ENCODE measurements around the gene SLC35F2. TPM values are rescaled to one million over a fixed set of nuclear protein-coding genes. Genes with fewer than 3 reads are reported as not detected.

Gene SLC35F2
- total RNA-seq, 1 donor from 2014 or later, result 72.7 TPM

GRCh38 chr11:107750313-107750712, 108.3 kb downstream of the SLC35F2 start:
- no peak for TF ChIP-seq CTCF (IDR thresholded peaks at IDR 0.05; ENCODE audit: insufficient read depth, low read length, severe bottlenecking)
- no peaks in the 10 kb centered on the region for H3K36me3 ChIP-seq (ENCODE audit: control insufficient read depth, insufficient read depth, low read length)
- DNase-seq (ENCODE audit: low read depth) (no peak), FAIRE-seq (no peak)
- H3K4me3 ChIP-seq (ENCODE audit: low read depth, low read length), result no peak overlapping the region
- H3K27me3 ChIP-seq (ENCODE audit: control insufficient read depth, insufficient read depth, low read length), result no peaks in the 10 kb centered on the region

- H3K4me3 ChIP-seq (ENCODE audit: low read depth, low read length), result no peak overlapping the region
- no peak for FAIRE-seq
- TF ChIP-seq CTCF (IDR thresholded peaks at IDR 0.05; ENCODE audit: insufficient read depth, low read length, severe bottlenecking), result no peak
- peaks cover 4% of the 10 kb centered on the region for H3K27me3 ChIP-seq (ENCODE audit: control insufficient read depth, insufficient read depth, low read length)
- no peak for DNase-seq (ENCODE audit: low read depth)
- H3K36me3 ChIP-seq (ENCODE audit: control insufficient read depth, insufficient read depth, low read length), result no peaks in the 10 kb centered on the region
Measured at GRCh38 chr11:107747622-107748021, 111.0 kb downstream of the SLC35F2 start.

GRCh38 chr11:107744736-107745135, 113.9 kb downstream of the SLC35F2 start:
- DNase-seq (ENCODE audit: low read depth) (no peak), FAIRE-seq (no peak)
- Histone ChIP-seq H3K4me3 (ENCODE audit: low read depth, low read length) (no peak overlapping the region), H3K36me3 (ENCODE audit: control insufficient read depth, insufficient read depth, low read length) (no peaks in the 10 kb centered on the region), H3K27me3 (ENCODE audit: control insufficient read depth, insufficient read depth, low read length) (peaks cover 4% of the 10 kb centered on the region)
- TF ChIP-seq CTCF (IDR thresholded peaks at IDR 0.05; ENCODE audit: insufficient read depth, low read length, severe bottlenecking), result no peak

GRCh38 chr11:107743191-107743590, 115.4 kb downstream of the SLC35F2 start:
- FAIRE-seq (no peak), DNase-seq (ENCODE audit: low read depth) (no peak)
- Histone ChIP-seq H3K27me3 (ENCODE audit: control insufficient read depth, insufficient read depth, low read length) (peaks cover 4% of the 10 kb centered on the region), H3K36me3 (ENCODE audit: control insufficient read depth, insufficient read depth, low read length) (no peaks in the 10 kb centered on the region), H3K4me3 (ENCODE audit: low read depth, low read length) (no peak overlapping the region)
- TF ChIP-seq CTCF (IDR thresholded peaks at IDR 0.05; ENCODE audit: insufficient read depth, low read length, severe bottlenecking), result no peak

GRCh38 chr11:107741044-107741823, 117.4 kb downstream of the SLC35F2 start:
- peak; percentile 36 for DNase-seq (ENCODE audit: low read depth)
- peak; percentile 72 for TF ChIP-seq CTCF (IDR thresholded peaks at IDR 0.05; ENCODE audit: insufficient read depth, low read length, severe bottlenecking)
- peak; percentile 32 for FAIRE-seq
- H3K4me3 ChIP-seq (ENCODE audit: low read depth, low read length), result no peak overlapping the region
- peaks cover 4% of the 10 kb centered on the region for H3K27me3 ChIP-seq (ENCODE audit: control insufficient read depth, insufficient read depth, low read length)
- no peaks in the 10 kb centered on the region for H3K36me3 ChIP-seq (ENCODE audit: control insufficient read depth, insufficient read depth, low read length)

Other genes starting within 250 kb of the SLC35F2 start
- gene SLN, start 146.7 kb downstream of the SLC35F2 start, total RNA-seq, result not detected in 2 replicates
- gene RAB39A, start 69.7 kb upstream of the SLC35F2 start, total RNA-seq, result not detected in 2 replicates
- gene CUL5, start 150.1 kb upstream of the SLC35F2 start, total RNA-seq, result 28.7 and 36.1 TPM in 2 replicates